Dermis blood vessel endothelial cell (primary cell): ENCODE measurements around the gene LARP7. TPM values are rescaled to one million over a fixed set of nuclear protein-coding genes. Genes with fewer than 3 reads are reported as not detected.
A peak's percentile ranks its signal among the peaks of the same experiment; 100 is the strongest.
"Not testable (repeated sequence)": the region's sequence is repeated elsewhere in the genome, so short reads cannot be mapped to it uniquely, and the experiment has no call there.

Source experiments
- DNase-seq: peaks from one replicate; pipeline ENCODE4 v3.0.0; 2010
- total RNA-seq: library from RNA; depleted of rRNA; stranded (reverse); fragments of >200 nt; gene quantifications from 2 replicates; pipeline ENCODE4 v1.2.3, GENCODE V29; 2014

LARP7 gene
- total RNA-seq, 1 donor from 2014 or later, result 20.4 TPM

DNA sequence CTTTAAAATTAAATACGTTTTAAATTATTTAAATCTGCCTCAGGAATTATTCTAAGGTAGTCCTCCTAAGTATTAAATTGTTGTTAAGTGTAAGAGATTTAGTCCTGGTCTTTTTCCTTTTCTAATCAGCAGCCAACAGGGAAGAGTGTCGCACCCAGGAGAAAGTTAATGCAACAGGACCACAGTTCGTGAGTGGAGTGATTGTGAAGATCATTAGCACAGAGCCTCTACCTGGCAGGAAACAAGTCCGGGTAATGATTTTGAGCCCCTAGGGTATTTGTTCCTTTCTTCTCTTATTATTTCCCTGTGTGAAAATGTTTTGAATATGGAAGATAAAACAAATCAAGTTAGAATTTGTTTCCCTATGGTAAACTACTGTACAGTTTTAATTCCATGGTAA, 13.4 kb downstream of the LARP7 start:
- no peak for DNase-seq

DNA sequence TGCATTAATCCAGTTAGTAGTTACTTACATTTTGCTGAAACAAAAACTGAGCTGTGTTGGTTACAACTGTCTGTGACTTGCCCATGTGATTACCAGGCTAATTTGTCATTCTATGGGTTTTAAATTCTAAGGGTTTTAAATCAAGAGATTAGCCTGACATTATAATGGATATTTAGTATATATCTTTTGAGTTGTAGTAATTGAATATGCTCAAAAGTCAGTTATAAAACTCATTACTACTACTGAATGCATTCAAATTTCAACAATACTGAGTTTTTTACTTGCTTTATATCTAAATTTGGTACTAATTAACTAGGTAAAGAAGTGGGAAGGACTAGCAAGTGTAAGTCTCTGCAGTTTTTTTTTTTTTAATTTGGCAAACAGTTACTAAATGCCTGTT, 14.7 kb downstream of the LARP7 start:
- DNase-seq, result no peak

DNA sequence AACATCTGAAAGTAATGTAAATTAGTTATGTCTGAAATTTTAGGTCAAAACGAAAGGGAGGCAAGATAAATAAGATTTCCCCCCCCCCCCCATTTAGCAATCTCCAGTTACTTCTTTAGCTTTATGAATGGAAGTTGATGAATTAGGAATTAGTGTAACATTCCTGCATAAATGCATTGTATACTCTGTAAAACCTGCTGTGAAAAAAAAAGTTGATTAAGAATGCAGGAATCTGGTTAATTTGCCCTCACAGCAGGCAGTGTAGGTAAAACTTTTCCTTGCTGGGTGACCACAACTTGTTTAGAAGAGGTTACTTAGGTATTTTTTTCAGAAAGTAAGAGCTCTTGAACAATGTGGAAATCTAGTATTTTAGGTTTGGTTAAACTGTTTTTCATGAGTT, 15.3 kb downstream of the LARP7 start:
- no peak for DNase-seq

DNA sequence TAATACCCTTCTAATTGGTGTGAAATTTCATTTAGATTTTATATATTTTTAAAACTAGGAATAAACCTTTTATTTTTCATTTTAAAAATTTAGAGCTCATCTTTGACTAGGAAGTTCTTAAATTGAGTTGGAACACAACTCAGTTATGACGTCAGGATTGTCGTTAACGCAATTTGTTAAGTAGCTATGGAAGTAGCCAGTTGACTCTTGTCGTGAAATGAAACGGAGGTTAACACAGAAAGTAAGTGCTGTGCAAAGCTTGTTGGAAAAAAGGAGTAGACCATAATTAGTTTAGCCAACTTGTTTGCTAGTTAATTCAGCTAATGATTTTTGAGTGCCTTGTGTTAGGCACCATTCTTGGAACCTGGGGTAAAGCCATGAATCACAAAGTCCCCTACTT, 18.3 kb downstream of the LARP7 start:
- DNase-seq, result no peak

- not testable (repeated sequence) for DNase-seq
These were observed 19.2 kb downstream of the LARP7 start for GRCh38 chr4:112656115-112656514.

DNA sequence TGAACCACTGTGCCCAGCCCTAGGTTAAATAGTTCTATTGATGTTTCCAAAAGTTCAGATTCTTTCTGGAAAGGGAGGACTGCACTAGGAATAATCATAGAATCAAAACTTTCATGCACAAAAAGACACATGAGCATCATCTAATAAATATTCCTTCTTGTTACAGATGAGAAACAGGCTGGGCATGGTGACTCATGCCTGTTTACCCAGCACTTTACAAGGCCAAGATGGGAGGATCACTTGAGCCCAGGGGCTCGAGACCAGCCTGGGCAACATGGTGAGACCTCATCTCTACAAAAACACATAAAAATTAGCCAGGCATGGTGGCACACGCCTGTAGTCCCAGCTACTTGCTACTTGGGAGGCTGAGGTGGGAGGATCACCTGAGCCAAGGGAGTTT, 27.7 kb downstream of the LARP7 start:
- DNase-seq, result no peak

- no peak for DNase-seq
These were observed 31.2 kb downstream of the LARP7 start for GRCh38 chr4:112668131-112668530.

DNA sequence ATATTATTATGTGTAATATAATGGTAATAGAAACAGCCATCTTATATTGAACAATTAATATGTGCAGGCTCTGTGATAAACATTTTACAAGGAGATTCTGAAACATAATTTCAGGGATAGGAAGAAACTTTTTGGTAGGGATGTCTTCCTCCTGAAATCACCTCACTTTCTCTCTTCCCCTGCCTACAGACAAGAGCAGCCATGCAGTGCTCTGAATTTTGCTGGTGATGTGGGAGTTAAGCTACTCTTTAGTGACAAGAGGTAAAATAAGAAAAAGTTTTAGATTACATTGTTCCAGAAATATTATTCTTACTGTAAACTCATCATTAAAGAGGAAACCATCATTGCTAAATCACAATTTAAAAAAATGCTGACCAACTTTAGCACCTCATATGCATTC, 36.1 kb downstream of the LARP7 start:
- no peak for DNase-seq

DNA sequence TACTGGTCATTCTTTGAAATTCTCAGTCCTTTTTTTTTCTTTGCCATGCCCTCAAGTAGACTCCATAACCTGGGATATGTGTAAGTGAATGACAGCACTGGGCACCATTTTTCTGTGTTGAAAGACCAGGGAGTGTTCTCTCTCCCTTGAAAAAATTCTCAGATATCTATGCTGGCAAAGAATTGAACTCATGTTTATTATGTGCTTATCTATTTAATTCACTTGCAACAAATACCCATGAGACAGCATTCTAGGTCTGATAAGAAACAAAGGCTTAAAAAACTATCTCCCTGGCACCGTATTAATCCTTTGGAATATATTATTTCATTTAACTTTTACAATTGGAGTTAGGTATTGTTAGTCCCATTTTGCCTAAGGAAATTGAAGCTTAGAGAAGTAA, 36.7 kb downstream of the LARP7 start:
- no peak for DNase-seq

DNA sequence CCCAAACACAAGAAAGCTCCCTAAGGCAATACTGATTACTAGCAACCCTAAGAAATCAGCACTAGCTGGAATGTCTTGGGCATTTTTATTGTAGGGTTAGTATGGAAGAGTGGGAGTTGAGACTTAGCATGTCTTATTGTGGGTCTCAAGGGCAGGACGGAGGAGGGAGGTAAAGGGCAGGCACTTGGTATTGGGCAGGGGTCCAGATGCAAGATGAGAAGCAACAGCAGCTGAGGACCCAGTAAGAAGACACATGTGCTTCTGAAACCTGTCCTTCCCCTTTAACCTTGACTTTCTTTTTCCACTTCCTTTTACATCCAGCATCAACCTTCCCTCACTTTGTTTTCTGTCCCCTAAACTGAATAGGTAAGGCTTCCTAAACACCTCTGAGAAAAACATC, 37.4 kb downstream of the LARP7 start:
- no peak for DNase-seq

DNA sequence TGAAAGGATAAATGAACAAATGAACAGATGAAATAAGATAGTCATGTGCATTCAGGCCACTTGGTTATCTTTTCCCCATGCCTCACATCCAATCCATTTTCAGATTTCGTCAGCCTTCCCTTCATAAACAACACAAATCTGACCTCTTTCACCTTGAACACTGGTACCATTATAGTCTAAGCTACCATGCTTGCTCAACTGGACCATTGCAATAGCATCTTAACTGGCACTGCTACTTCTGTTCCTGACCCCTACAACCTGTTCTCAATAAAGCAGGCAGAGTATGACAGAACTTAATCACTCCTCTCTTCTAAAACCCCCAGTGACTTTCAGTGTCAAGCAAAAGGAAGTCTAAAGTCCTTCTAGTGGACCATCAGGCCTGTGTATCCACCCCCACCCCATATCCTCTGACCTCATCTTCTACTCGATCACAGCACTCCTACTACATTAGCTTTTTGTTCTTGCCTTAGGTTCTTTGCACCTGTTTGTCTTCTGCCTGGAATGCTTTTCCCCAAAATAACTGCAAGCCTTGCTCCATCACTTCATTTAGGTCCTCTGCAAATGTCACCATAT, 40.7 kb downstream of the LARP7 start:
- DNase-seq, result no peak

DNA sequence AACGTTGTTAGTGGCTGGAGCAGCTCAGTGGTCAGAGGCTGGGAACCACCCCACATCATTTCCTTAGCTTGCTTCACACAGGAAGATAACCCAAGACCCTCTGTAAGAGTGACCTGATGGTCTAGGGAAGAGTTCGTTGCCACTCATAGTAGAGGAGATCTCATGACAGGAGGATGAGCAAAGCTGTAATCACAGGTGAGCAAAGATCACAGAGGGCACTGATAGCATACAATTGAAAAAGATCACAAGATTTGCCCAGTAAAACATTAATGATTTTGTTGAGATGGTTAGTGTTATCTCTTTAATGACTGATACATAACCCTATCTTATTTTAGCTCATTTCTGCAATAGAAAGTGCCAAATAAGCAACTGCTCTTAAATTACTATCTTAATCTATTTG, 44.1 kb downstream of the LARP7 start:
- no peak for DNase-seq

DNA sequence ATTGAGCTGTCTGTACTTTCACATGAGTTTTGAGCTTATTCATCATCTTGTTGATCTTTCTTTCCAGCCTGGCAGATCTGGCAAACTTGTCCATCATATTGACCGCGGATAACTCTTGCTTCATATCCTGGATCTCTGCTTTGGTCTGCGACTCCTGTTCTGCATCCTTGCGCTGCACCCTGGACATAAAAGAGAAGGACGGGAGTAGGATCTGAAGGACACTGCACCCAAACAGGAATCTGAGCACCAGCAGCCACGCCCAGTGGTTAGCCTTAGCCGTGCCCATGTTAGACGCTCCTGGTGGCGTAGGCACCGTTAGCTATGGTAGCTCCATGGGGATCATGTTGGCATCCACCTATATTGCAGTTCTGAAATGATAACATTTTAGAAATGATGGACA, 56.6 kb downstream of the LARP7 start:
- no peak for DNase-seq

- DNase-seq, result no peak
These were observed 63.7 kb downstream of the LARP7 start for GRCh38 chr4:112700679-112701078.

- DNase-seq, result no peak
These were observed 65.9 kb downstream of the LARP7 start for GRCh38 chr4:112702892-112703291.

- no peak for DNase-seq
These were observed 67.4 kb downstream of the LARP7 start for GRCh38 chr4:112704322-112704721.

GRCh38 chr4:112704991-112705845, 68.3 kb downstream of the LARP7 start:
- peak; percentile 57 for DNase-seq

GRCh38 chr4:112705891-112706839, 69.2 kb downstream of the LARP7 start:
- not testable (repeated sequence) for DNase-seq

GRCh38 chr4:112706840-112707207, 69.9 kb downstream of the LARP7 start:
- DNase-seq, result no peak
